DMS79 (cell line): ENCODE measurements around the gene EXOC3L2.
"Not testable (repeated sequence)": the region's sequence is repeated elsewhere in the genome, so short reads cannot be mapped to it uniquely, and the experiment has no call there.

Source experiments
- DNase-seq: peaks from one replicate; lab custom pipeline; 2025; lab: John Stamatoyannopoulos, UW

EXOC3L2 gene

DNA sequence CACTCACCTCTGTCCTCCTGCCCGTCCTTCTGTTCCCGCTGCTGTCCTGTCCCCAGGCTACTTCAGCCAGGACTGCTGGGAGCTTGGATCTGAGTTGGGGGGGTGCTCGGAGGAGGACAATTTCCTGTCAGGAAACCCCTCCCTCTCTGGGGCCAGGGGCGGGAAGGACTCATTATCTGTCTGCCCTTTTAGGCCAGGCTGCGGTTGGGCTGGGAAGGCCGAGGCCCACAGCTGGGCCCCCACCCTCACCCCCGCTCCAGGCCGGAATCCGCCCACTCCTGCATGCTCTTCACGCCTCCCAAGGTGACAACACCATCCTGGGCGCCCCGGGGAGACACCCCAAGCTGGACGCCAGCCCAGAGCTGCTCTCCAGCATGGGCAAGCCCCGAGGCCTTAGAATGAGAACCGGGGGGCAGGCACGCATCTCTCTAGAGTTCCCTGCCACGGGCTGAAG, at the start of gene EXOC3L2:
Gene EXOC3L2 (minus strand): TSS at position 74 of the 454 bp plus-strand sequence. CDS start 6,362 bp downstream, outside the sequence.
- DNase-seq: no peak

DNA sequence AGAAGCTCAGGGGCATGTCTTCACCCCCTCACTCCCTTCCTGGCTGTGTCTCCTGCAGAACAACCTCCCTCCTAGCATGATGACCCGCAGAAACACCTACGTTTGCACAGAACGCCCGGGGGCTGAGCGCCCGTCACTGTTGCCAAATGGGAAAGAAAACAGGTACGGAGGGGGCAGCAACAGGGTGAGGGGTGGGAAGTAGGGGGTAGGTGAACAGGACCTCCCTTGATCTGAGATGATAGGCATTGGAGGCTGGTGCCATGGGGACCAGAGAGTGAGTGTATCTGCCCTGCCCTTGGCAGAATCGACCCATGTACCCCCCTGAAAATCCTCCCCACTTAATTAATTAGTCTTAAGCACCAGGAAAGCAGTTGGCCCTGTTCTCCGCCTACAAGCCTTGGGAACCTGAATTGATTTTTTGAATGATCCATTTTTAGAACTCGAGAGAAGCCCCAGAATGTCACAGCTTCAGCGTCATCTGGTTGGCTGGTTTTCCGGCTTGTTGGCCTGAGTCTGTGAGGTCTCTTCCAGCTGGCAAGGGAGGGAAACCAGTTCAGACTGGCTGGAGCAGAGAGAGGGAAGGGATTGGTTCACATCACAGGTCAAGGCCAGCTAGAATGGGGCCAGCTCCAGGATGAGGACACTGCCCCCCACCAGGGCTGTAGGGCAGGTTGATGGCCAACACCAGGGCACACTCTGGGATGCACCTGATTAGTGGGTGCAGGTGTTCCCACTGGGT, 49.3 kb upstream of the EXOC3L2 start:
- no peak for DNase-seq

DNA sequence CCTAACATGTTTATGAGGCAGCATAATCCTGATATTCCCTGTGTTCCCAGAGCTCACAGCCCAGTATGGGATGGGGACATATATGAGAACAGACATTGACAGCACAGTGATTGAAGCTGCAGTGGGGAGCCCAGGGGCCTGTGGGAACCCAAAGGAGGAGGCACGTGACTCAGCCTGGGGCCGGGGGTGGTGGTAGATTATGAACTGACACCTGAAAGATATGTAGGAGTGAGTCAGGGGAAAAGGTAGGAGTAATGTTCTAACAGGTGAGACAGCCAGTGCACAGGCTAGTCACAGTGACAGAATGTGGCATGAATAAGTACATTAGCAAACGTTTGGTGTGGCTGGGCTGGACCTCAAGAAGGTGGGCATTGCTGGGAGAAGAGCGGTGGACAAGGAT, 48.5 kb upstream of the EXOC3L2 start:
- no peak for DNase-seq

DNA sequence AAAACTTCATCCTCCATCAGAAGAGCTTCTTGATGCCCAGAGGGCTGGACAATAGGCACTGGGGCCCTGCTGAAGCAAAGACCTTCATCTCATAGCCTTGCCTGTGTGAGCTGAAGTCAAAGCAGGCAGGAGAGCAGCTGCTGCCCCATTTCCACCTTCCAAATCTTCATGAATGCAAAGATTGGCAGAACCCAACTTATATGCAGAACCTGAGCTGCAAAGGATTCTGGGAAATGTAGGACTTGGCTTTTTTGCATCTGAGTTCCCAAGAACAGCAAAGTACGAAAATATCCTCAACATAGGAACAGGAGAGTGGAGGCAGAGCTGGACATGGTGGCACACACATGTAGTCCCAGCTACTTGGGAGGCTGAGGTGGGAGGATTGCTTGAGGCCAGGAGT, 46.6 kb upstream of the EXOC3L2 start:
- no peak for DNase-seq

DNA sequence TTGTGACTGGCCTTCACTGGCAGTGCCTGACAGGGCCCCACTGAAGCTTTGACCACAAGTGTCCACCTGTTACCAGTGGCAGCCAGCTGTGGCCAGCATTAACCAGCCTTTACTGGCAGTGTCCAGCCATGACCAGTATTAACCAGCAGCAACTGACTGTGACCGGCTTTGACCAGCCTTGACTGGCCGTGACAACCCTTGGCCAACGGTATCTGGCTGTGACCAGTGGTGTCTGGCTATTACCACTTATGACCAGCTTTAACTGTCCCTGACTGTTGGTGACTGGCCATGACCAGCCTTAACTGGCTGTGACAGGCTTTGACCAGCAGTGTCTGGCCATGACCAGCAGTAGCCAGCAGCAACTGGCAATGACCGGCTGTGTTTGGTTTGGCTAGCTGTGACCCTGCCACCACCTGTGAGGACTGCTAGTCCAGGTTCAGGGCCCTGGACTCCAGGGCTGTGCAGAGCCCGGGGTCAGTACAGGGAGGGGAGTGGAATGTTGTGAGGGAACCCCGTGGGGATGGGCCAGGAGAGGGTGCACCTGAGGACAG, 45.2 kb upstream of the EXOC3L2 start:
- no peak for DNase-seq

DNA sequence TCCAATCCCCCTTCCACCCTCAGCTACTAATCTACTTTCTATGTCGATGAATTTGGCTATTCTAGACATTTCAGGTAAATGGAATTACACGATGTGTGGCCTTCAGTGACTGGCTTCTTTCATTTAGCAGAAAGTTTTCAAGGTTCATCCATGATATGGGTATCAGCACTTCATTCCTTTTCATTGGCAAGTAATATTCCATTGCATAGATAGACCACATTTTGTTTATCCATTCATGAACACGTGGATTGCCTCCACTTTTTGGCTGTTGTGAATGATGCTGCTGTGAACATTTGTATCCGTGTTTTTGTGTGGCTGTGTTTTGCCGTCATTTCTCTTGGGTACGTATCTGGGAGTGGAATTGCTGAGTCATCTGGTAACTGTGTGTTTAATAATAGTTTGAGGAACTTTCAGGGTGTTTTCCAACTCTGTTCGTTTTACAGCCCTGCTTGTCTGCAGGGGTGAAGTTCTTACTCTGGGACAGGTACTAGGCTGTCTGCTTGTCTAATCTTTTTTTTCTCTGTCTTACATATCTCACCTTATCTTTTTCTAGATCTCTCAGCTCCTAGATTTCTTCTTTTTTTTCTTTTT, 38.3 kb upstream of the EXOC3L2 start:
- DNase-seq: no peak

DNA sequence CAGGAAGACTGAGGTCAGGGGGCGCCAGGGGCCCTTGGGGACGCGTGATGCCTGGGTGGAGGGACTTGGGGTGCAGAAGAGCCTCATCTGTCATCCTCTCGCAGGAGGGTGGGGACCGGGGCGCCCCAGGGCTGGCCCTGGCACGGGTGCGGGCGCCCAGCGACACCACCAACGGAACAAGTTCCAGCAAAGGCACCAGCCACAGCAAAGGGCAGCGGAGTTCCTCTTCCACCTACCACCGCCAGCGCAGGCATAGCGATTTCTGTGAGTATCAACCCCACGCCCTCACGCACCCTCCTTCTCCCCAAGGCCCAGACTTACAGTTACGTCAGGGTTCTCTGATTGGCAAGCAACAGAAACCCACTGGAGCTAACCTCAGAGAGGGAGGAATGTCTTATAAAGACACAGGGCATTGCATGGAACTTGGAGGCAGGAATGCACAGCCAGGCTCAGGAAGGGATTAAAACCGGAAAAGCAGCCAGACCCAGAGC, 35.3 kb upstream of the EXOC3L2 start:
- DNase-seq: no peak

DNA sequence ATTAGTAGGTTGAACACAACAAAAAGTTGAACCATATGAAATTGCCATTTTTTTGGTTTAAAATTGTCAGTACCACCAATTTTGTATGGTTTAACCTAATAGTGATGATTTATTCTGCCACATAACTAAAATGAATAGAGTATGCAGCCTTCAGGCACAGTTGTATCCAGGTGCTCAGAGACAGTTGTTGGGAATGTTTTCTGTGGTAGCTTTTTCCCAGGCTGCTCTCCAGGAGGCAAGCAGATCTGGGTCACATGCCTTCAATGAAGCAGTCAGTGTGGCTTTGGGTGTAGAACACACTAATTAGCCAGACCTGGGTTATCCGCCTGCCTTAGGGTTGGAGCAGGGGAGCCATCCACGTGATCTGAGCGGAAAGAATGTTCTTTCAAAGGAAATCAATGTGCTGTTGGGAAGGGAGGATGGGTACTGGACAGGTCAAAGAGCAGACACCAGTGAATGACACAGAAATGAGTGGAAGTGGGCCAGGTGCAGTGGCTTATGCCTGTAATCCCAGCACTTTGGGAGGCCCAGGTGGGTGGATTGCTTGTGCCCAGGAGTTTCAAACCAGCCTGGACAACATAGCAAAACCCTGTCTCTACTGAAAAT, 34.5 kb upstream of the EXOC3L2 start:
- no peak for DNase-seq

DNA sequence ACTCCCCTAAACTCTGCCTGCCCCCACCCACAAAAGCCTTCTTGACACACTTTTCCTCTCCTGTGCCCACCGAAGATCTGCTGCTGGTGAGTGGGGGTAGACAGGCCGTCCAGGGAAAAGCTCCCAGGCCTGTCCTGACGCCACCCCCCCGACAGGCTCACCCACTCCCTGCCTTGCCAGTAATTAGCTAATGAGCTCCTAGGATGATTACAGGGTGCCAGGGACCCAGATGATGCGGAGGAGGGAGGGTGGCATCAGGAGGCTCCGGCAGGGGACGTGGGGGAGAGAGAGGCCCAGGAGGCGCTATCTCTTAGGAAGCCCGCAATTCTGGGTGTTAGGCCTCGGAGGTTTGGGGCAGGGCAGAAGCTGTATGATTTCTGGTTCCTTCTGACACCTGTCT, 32.9 kb upstream of the EXOC3L2 start:
- no peak for DNase-seq

DNA sequence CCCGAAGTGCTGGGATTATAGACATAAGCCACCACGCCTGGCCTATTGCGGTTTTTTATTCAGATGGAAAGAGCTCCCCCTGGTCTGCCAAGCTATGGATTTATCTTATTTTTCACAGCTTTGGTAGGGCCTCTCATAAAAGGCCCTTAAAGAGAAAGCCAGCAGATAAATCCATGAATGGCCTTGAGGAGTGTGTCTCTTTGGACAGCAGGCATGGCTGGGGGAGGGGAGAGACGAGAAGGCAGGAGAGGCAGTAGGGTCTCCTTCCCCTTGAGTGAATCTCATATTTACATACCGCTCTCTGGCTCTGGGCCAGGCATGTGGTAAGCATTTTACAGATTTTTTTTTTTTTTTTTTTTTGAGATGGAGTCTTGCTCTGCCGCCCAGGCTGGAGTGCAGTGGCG, 31.1 kb upstream of the EXOC3L2 start:
- peak; percentile 90 for DNase-seq

DNA sequence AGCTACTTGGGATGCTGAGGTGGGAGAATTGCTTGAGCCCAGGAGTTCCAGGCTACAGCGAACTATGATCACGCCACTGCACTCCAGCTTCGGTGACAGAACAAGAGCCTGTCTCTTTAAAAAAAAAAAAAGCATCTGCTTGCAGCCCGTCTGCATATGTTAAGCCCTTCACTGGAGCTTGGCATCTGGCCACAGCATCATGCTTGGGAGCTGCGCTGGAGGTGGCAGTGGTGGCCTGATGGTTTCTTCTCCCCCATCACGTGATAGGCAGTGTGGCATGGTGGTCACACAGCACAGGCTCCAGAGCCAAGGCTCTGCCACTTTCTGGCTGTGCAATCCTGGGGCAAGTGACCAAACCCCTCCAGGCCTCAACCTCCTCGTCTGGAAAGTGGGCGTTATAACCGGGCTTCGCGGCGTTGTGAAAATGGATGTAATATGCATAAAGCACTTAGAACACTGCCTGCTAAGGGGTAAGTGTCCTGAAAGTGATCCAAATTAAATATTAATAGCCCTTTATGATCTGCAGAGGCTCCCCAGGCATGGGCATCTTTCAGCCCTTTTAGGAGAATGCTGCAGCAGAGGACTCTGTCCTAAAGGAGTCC, 30.3 kb upstream of the EXOC3L2 start:
- peak; percentile 80 for DNase-seq

DNA sequence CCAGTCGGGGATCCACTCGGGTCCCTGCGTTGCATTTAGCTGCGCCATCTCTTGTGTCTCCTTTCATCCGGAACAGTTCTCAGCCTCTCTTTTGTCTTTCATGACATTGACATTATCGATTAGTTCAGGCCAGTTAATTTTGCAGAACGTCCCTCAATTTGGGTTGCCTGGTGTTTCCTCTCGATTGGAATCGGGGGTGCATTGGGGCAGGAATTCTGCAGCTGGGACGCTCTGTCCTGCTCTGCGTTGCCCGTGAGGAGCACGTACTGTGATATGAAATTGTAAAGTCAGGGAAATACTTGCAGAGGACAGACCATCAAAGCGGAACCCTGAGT, 28.3 kb upstream of the EXOC3L2 start:
- DNase-seq: no peak

DNA sequence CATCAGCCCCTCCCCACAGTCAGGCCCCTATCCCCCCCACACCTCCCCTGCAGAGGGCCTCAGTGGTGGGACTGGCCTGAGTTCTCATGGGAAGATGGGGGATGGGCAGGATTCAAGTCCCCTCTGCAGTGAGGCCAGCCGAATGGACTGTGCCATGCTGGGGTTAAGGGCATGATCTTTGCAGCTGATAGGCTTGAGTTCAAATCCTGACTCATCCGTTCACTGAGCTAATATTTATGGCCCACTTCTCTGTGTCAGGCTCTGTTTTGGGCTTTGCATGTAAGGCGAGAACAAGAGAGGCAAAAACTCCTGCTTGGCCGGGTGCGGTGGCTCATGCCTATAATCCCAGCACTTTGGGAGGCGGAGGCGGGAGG, 26.5 kb upstream of the EXOC3L2 start:
- no peak for DNase-seq

DNA sequence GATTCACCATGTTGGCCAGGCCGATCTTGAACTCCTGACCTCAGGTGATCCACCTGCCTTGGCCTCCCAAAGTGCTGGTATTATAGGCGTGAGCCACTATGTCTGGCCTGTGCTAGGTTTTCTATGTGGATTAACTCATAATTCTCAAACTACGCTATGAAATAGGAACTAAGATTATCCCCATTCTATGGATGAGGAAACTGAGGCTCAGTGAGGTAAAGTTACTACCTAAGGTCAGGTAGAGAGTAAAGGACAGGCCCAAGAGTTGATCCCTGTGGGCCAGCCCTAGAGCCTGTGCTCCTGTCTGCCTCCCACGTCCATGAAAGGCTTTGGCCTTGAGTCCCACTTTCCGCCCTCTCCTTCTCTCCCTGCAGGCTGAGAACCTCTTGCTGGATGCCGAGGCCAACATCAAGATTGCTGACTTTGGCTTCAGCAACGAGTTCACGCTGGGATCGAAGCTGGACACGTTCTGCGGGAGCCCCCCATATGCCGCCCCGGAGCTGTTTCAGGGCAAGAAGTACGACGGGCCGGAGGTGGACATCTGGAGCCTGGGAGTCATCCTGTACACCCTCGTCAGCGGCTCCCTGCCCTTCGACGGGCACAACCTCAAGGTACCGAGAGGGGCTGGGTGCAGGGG, 26.0 kb upstream of the EXOC3L2 start:
- no peak for DNase-seq

DNA sequence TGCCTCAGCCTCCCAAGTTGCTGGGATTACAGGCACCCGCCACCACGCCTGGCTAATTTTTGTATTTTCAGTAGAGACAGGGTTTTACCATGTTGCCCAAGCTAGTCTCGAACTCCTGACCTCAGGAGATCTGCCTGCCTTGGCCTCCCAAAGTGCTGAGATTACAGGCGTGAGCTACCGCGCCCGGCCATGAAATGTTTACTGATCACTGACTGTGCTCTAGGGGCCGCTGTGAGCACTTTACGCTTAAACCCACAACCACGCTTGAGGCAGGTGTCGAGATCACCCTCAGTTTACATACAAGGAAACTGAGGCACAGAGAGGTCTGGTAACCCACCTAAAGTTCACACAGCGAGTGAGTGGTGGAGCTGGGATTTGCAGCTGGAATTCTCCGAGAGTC, 24.7 kb upstream of the EXOC3L2 start:
- not testable (repeated sequence) for DNase-seq

DNA sequence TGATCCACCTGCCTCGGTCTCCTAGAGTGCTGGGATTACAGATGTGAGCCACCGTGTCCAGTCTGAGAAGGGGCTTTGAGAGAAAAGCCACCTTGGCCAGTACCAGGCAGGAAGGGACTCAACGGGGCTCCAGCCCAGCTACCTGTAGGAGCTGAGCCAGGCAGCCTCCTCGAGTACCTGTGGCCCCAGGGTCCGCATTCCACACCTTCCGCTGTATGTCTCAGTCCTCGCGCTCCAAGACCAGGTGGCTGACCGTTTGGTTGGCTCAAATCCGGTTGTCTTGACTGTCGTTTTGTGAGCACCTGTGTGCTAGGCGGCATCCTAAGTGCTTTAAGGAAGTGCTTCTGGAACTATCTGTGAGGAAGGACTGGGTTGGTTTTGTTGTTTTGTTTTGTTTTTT, 22.1 kb upstream of the EXOC3L2 start:
- no peak for DNase-seq

DNA sequence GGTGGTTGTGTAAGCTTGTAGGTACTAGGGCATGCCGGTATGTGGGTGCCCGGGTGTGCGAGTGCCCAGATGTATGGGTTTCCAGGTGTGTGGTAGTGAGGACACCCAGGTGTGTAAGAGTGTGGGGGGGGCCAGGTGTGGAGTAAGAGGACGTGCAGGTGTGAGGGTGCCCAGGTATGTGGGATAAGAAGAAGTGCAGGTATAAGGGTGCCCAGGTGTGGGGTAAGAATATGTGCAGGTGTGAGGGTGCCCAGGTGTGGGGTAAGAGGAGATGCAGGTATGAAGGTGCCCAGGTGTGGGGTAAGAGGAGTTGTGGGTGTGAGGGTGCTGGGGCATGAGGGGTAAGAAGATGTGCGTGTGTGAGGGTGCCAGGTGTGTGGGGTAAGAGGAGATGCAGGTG, 20.2 kb upstream of the EXOC3L2 start:
- DNase-seq: no peak

DNA sequence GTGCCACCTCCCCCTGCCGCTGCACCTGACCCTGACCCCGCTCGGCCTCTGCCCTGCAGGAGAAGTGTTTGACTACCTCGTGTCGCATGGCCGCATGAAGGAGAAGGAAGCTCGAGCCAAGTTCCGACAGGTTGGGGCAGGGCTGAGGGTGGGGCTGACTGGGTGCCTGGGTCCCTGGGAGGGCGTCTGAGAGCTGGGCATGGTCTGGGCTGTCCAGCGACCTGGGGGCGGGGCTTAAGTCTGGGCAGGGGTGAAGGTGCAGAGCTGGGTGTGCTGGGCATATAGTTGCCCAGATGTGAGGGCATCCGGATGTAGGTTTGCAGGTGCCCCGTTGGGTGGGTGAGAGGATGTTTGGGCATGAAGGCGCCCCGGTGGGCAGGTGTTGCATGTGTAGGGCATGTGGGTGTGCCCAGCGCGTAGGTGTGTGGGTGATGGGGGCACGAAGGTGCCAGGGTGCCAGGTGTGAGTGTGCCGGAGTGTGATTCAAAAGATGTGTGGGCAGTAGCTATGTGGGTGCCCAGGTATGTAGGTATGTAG, 19.6 kb upstream of the EXOC3L2 start:
- no peak for DNase-seq

DNA sequence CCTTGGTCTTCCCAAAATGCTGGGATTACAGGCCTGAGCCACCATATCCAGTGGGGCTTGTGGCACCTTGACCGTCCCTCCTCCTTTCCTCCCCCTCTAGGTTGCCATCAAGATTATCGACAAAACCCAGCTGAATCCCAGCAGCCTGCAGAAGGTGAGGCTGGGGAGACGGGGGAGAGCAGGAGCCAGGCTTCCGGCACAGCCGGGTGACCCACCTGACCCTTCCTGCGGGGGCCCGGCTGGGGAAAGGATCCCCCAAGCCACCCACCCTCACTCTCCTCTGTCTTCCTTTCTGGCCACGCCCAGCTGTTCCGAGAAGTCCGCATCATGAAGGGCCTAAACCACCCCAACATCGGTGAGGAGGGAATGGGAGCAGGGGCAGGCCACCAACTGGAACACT, 17.8 kb upstream of the EXOC3L2 start:
- no peak for DNase-seq

DNA sequence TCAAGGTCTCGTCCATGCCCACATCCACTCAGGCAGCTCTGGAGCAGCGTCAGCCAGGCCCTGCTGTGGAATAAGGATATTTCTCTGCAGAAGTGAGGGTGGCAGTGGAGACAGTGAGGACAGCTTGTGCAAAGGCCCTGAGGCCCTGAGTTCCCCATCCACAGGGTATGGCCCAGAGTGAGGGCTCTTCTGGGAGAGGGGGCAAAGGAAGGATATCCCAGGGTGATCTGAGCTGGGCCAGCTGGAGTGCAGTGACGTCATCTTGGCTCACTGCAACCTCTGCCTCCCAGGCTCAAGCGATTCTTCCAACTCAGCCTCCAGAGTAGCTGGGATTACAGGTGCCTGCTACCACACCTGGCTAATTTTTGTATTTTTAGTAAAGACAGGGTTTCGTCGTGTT, 17.4 kb upstream of the EXOC3L2 start:
- DNase-seq: no peak

DNA sequence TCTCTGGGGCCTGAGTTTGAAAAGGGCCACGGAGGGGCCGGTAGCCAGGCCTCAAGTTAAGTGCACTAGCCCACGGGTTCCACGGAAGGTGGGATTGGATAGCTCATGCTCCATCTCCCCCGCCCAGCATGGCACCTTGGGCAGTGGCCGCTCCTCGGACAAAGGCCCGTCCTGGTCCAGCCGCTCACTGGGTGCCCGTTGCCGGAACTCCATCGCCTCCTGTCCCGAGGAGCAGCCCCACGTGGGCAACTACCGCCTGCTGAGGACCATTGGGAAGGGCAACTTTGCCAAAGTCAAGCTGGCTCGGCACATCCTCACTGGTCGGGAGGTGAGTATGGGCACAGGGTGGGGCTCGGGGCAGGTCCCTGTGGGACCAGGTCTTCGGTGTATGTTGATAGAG, 13.7 kb upstream of the EXOC3L2 start:
- no peak for DNase-seq

DNA sequence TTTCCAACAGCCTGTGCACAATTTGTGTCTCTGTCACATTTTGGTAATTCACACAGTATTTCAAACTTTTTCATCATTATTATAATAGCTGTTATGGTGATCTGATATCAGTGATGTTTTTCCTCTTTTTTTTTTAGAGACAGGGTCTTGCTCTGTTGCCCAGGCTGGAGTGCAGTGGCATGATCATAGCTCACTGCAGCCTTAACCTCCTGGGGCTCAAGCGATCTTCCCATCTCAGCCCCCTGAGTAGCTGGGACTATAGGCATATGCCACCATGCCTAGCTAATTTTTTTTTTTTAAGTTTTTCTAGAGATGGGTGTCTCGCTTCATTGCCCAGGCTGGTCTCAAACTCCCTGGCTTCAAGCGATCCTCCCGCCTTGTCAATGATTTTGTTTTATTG, 11.6 kb upstream of the EXOC3L2 start:
- DNase-seq: no peak
